ENCODE data around the gene RNF14.

Gene RNF14

GRCh38 chr5:141976176-141976575 lies 7.3 kb downstream of the RNF14 start:
- no peak for DNase-seq (ENCODE audit: low read depth in 3 of 3)

- DNase-seq (ENCODE audit: low read depth in 3 of 3): no peak
These were observed 9.5 kb downstream of the RNF14 start for GRCh38 chr5:141978389-141978788.

- no peak for DNase-seq (ENCODE audit: low read depth in 3 of 3)
These were observed 13.7 kb downstream of the RNF14 start for GRCh38 chr5:141982626-141983025.

GRCh38 chr5:141986072-141986471 lies 17.2 kb downstream of the RNF14 start:
- no peak for DNase-seq (ENCODE audit: low read depth in 3 of 3)

- no peak for DNase-seq (ENCODE audit: low read depth in 3 of 3)
These were observed 20.8 kb downstream of the RNF14 start for GRCh38 chr5:141989720-141990119.

- peak; percentile 60 to 76 (median 64) for DNase-seq (ENCODE audit: low read depth in 3 of 3)
These were observed 23.6 kb downstream of the RNF14 start for GRCh38 chr5:141992349-141992963.

- DNase-seq (ENCODE audit: low read depth in 3 of 3): no peak
These were observed 25.7 kb downstream of the RNF14 start for GRCh38 chr5:141994511-141995136.

GRCh38 chr5:141995656-141996055 lies 26.8 kb downstream of the RNF14 start:
- no peak for DNase-seq (ENCODE audit: low read depth in 3 of 3)

GRCh38 chr5:141997358-141997960 lies 28.6 kb downstream of the RNF14 start:
- DNase-seq (ENCODE audit: low read depth in 3 of 3): no peak

- no peak for DNase-seq (ENCODE audit: low read depth in 3 of 3)
These were observed 31.3 kb downstream of the RNF14 start for GRCh38 chr5:142000173-142000572.

GRCh38 chr5:142000704-142001484 lies 32.0 kb downstream of the RNF14 start:
- no peak for DNase-seq (ENCODE audit: low read depth in 3 of 3)

GRCh38 chr5:142003266-142003800 lies 34.4 kb downstream of the RNF14 start:
- DNase-seq (ENCODE audit: low read depth in 3 of 3): no peak

- no peak for DNase-seq (ENCODE audit: low read depth in 3 of 3)
These were observed 37.7 kb downstream of the RNF14 start for GRCh38 chr5:142006363-142007236.

- DNase-seq (ENCODE audit: low read depth in 3 of 3): no peak
These were observed 38.3 kb downstream of the RNF14 start for GRCh38 chr5:142007237-142007544.

GRCh38 chr5:142008813-142009212 lies 39.9 kb downstream of the RNF14 start:
- DNase-seq (ENCODE audit: low read depth in 3 of 3): no peak

- DNase-seq (ENCODE audit: low read depth in 3 of 3): no peak
These were observed 41.0 kb downstream of the RNF14 start for GRCh38 chr5:142009886-142010285.

- no peak for DNase-seq (ENCODE audit: low read depth in 3 of 3)
These were observed 42.8 kb downstream of the RNF14 start for GRCh38 chr5:142011572-142012185.

GRCh38 chr5:142012186-142012785 lies 43.4 kb downstream of the RNF14 start:
- DNase-seq (ENCODE audit: low read depth in 3 of 3): peak; percentile 43 to 53 (median 44)

- peak; percentile 40 to 56 (median 46) for DNase-seq (ENCODE audit: low read depth in 3 of 3)
These were observed 44.0 kb downstream of the RNF14 start, which contains the start of gene GNPDA1 for GRCh38 chr5:142012792-142013388. Gene GNPDA1 (minus strand): TSS chr5:142013027. CDS start chr5:142012035, 992 bp downstream.

Measured in stimulated activated CD4-positive, alpha-beta T cell treated with anti-CD3 and anti-CD28 coated beads, TNF-alpha, amount 100 ng/mL, for 4 hours (primary cell).